HUDEP-2 (cell line): ENCODE measurements around the gene ANKRD12.
"Not testable (repeated sequence)": the region's sequence is repeated elsewhere in the genome, so short reads cannot be mapped to it uniquely, and the experiment has no call there.

ENCODE experiments used
- DNase-seq, 76 experiments: peaks; one replicate each; lab custom pipeline; 2025; ENCODE audit not compliant: unreplicated experiment in 76 of 76; lab: John Stamatoyannopoulos, UW

The ANKRD12 gene

DNA sequence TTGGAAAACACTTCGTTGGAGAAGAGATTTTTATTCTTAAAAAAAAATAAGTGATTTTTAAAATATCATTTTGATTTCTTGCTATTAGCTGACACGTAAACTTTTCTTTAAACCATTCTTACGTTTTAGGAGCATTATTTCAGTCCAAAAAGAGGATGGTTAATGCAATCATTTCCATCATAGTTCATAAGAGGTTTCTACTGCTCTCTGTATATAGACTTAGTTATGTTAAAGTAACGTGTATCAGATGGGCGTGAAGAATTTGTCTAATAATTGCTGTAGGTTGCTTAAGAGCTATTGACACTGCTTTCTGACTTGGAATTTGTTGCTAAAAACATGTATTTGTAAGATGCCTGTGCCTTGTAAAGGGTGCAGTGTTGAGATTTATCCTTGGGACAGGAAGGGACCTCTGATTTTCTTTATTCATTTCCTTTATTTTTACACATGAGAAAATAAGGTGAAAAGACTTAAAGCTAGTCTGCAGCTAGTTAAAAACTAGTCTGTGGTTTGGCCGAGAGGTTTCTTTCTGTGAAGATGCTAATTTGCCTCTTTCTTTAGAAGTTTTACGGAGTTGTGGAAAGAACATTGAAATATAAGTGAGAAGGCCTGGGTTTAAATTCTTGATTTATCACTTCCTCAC, 2.9 kb downstream of the ANKRD12 start:
- DNase-seq, result no peak

DNA sequence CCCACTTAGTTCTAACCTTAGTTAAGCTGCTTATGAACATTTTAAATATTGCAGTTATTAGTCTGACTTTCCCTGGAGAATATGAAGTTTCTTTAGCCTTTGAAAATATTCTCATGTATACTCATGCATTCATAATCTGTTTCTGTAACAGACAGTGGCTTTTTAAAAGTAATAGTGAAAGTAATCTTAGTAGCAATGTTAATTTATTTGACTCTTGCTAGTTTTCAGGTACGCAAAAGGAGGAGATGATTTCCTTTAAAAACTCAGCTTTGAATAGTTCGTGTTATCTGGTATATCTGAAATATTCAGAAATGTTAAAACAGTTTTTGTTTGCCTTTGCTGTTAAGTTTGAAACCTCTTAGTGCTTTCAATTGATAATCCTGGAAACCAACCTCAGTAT, 3.8 kb downstream of the ANKRD12 start:
- no peak for DNase-seq

DNA sequence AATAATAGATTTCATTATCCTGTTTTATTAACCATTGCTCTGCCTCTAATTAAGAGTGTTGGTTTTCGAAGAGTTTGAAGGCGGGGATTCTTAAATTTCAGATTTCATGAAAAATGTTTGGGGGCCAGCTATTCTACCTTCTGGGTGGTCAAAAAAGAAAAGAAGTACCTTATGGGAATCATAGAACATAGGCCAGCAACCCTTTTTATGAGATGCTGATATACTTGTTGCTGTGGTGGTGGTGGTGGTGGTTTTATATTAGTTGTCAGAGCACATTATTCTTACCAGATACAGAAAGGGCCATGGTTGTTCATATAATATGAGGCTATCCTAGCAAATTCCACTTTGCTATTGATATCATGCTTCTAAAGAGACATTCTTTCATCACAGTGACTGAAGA, 4.4 kb downstream of the ANKRD12 start:
- DNase-seq, result no peak

DNA sequence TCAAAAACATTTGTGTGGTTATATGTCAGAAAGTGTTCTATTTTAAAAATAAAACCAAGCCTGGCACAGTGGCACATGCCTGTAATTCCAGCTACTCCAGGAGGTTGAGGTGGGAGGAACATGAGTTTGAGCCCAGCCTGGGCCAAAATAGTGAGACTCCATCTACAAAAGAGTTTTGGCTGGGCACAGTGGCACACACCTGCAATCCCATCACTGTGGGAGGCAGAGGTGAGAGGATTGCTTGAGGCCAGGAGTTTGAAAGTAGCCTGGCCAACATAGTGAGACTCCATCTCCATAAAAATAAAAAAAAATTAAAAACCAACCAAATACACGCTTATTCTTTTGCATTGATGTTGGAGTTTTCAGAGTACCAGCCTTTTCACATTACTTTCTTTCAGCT, 9.6 kb downstream of the ANKRD12 start:
- DNase-seq, result no peak

DNA sequence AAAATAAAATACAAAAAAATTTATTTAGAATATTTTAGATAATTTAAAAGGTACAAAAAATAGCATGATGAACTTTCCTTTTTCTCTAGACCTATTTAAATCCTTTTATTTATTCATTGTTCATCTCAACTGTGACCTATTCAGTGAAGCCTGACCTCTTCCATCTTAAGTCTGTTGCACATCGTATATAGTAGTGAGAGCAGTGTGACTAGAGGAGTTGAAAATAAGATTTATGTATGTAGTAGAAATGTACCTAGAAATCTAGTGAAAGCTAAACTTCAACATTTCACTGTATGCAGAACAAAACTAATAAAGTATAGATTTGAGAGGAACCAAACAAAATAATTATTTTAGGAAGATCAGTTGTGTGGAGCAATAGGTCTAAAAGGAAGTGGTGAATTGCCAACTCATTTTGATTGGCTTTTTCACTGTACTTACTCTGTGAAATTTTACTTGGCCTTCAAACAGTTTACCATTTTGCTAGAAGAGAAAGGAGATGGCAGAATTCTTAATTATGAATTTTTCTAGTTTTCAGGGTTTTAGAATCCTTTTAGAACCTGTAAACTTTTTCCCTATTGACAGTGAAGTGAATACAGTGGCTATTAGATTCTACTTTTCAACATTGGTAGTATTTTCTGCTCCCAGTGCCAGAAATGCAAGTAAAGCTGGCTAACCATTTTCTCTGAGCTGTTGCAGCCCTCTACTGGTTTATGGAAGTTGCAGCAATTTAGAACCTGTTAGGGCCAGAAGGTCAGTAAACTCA, 11.0 kb downstream of the ANKRD12 start:
- DNase-seq, result peak in 28 of 76 experiments; percentile 1 to 71 (median 14)

DNA sequence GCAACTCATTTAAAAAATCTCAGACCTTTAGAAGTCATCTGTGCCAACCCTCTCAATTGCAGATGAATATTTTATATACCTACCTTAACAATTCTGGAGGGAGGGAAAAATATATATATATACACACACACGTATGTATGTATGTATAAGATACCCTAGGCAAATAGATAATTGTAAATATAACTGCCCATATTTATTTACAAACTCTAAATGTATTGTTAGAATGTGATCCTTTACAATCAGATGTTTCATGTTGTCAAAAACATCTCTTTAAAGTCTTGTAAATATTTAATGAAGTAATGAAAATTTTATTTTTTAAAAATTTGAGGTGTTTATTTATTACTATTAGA, 11.6 kb downstream of the ANKRD12 start:
- no peak for DNase-seq

DNA sequence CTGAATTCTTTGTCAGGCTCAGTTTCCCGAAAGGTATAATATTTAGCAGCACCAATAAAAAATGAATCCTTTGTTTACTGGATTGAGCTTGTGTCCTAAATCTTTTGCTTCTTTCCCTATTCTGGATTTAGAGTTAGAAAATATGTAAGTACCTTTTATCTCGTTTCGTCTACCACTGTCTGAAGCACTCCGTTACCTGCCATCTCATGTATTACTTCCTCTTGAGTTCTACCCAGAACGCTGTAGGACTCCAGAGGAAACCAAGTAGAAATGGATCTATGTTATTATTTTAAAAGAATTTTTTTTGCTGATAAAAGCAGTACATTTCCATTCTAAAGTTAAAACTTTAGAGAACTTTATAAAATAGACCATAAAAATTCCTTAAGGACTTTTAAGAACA, 13.5 kb downstream of the ANKRD12 start:
- no peak for DNase-seq

DNA sequence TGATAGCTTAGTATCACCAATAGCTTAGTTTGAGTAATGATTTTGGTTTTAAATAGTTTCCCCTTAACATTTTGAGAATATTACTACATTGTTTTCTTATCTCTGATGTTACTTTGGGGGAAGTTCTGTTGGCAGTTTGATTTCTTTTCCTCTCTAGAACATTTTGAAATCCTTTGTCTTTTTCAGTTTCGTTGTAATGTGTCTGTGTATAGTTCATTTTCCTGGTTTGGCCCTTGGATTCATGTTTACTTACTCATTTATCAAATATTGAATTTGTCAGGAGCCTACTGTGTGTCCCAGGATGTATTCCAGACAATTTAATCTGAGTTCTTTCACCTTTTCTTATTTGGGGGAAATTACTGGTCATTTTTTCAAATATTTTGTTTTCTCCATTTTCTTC, 16.7 kb downstream of the ANKRD12 start:
- no peak for DNase-seq

DNA sequence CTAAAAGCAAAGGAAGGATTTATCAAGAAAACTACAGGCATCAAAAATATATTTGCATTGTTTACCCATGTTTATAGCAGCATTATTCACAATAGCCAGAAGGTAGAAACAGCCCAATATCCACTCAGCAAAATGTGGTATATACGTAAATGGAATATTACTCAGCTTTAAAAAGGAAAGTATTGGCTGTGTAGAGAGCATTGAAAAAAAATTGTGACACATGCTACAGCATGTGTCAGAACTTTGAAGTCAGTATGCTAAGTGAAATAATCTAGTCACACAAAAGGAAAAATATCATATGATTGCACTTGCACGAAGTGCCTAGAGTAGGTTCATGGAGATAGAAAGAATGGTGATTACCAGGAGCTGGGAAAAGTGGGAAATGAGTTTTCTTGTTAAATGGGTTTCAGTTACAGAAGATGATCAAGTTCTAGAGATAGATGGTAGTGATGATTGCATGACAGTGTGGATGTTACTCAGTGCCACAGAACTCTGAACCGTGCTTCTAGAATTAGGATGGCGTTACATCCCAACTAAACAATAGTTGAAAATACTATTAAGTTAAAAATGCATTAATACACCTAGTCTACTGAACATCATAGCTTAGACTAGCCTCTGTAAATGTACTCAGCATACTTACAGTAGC, 20.1 kb downstream of the ANKRD12 start:
- DNase-seq, result no peak

DNA sequence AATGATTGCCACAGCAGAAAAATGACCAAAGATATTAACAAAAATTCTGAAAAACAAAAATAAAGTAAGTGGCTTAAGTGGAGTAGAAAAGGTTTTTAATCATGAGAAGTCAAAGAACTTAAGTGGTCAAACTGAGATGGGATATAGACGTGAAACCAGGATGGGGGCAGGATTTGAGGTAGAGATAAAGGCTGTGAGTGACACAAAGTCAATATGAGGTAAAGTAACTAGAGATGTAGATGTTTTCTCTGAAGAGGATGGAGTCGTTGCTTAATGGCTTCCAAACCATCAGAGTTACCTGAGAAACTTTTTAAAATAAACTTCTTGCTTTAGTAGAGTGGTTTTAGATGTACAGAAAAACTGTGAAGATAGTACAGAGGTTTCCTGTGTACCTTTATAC, 21.2 kb downstream of the ANKRD12 start:
- DNase-seq, result no peak

DNA sequence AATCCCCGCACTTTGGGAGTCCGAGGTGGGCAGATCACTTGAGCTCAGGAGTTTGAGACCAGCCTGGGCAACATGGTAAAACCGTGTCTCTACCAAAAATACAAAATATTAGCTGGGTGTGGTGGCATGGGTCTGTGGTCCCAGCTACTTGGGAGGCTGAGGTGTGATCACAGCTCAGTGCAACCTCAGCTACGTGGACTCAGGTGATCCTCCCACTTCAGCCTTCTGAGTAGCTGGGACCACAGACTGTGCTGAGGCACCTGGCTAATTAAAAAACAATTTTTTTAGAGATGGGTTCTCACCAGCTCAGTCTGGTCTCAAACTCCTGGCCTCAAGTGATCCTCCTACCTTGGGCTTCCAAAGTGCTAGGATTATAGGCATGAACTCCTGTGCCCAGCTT, 23.4 kb downstream of the ANKRD12 start:
- DNase-seq, result no peak

DNA sequence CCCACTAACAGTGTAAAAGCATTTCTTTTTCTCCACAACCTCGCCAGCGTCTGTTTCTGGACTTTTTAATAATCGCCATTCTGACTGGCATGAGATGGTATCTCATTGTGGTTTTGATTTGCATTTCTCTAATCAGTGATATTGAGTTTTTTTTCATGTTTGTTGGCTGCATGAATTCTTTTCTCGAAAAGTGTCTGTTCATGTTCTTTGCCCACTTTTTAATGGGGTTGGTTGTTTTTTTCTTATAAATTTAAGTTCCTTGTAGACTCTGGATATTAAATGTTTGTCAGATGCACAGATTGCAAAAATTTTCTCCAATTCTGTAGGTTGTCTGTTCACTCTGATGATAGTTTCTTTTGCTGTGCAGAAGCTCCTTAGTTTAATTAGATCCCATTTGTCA, 26.1 kb downstream of the ANKRD12 start:
- DNase-seq, result not testable (repeated sequence)

DNA sequence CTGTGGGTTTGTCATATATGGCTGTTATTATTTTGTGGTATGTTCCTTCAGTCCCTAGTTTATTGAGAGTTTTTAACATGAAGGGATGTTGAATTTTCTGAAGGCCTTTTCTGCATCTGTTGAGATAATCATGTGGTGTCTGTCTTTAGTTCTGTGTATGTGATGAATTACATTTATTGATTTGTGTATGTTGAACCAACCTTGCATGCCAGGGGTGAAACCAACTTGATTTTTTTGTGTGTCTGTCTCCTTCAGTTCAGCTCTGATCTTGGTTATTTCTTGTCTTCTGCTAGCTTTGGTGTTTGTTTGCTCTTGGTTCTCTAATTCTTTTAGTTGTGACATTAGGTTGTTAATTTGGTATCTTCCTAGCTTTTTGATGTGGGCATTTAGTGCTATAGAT, 27.6 kb downstream of the ANKRD12 start:
- DNase-seq, result not testable (repeated sequence)

DNA sequence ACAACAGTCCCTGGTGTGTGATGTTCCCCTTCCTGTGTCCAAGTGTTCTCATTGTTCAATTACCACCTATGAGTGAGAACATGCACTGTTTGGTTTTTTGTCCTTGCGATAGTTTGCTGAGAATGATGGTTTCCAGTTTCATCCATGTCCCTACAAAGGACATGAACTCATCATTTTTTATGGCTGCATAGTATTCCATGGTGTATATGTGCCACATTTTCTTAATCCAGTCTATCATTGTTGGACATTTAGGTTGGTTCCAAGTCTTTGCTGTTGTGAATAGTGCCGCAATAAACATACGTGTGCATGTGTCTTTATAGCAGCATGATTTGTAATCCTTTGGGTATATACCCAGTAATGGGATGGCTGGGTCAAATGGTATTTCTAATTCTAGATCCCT, 29.3 kb downstream of the ANKRD12 start:
- DNase-seq, result not testable (repeated sequence)

DNA sequence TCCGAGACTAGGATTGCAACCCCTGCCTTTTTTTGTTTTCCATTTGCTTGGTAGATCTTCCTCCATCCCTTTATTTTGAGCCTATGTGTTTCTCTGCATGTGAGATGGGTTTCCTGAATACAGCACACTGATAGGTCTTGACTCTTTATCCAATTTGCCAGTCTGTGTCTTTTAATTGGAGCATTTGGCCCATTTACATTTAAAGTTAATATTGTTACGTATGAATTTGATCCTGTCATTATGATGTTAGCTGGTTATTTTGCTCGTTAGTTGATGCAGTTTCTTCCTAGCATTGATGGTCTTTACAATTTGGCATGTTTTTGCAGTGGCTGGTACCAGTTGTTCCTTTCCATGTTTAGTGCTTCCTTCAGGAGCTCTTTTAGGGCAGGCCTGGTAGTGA, 32.9 kb downstream of the ANKRD12 start:
- not testable (repeated sequence) for DNase-seq

DNA sequence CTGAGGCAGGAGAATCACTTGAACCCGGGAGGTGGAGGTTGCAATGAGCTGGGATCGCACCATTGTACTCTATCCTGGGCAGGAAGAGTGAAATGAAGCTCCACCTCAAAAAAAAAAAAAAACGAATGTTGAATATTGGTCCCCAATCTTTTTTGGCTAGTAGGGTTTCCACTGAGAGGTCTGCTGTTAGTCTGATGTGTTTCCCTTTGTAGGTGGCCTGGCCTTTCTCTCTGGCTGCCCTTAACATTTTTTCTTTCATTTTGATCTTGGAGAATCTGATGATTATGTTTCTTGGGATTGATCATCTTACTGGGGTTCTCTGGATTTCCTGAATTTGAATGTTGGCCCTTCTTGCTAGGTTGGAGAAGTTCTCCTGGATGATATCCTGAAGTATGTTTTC, 35.3 kb downstream of the ANKRD12 start:
- not testable (repeated sequence) for DNase-seq

DNA sequence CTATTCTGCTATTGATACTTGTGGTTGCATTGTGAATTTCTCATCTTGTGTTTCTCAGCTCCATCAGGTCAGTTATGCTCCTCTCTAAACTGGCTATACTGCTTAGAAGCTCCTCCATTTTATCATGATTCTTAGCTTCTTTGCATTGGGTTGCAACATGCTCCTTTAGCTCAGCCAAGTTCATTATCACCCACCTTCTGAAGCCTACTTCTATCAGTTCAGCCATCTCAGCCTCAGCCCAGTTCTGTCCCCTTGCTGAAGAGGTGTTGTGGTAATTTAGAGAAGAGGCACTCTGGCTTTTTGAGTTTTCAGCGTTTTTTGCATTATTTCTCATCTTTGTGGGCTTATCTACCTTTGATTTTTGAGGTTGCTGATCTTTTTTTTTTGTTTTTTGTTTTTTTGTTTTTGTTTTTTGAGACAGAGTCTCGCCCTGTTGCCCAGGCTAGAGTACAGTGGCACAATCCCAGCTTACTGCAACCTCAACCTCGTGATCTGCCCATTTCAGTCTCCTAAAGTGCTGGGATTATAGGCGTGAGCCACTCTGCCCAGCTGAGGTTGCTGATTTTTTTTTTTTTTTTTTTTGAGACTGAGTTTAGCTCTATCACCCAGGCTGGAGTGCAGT, 36.0 kb downstream of the ANKRD12 start:
- peak in 2 of 76 experiments; percentile 30 to 33 for DNase-seq

DNA sequence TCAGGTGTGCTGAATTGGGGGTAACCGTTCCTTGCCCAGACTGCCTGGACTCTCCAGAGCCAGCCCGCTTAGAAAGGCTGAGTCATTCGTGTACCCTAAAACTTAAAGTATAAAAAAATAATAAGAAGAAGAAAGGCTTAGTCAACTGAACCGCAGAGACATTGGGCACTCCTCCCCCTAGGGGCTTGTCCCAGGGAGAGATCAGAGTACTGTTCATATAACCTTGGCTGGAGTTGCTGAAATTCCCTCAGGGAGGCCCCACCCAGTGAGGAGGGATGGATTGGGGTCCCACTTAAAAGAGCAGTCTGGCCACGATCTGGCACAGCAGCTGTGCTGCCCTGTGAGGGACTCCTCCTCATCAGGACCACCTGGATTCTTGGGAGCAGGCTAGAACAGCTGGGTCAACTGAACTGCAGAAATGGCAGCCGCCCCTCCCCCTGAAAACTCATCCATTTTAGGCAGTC, 37.2 kb downstream of the ANKRD12 start:
- no peak for DNase-seq

DNA sequence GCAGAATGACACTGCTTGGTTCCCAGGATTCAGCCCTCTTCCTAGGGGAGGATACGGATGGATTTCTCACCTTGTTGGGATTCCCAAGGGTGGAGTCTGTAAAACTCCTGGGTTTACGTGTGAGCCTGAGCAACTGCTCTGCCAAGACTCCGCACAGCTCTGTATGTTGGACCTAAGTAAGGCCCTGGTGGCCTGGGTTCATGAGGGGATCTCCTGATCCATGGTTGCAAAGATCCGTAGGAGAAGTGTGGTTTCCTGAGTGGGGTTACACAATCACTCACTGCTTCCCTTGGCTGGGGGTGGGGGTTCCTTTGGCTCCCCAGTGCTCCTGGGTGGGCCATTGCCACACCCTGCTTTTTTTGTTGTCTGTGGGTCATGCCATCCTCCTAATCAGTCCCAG, 37.7 kb downstream of the ANKRD12 start:
- DNase-seq, result no peak

DNA sequence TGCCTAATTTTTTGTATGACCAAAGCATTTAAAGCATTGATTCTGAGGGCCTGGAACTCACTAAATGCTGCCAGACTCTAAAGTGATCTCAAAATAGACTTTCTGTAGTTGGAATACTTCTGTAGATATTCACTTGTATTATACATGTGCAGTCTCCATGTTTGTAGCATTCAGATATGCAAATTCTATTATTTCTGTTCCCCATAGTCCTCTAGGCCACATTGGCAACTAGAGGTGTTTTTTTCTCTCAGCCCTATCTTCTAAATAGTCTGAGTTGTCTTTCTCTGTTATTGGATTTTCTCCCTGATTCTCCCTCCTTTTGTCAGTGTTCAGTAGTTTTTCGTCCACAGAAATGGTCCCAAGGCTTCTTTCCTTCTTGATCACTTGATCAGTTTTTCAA, 38.5 kb downstream of the ANKRD12 start:
- no peak for DNase-seq

DNA sequence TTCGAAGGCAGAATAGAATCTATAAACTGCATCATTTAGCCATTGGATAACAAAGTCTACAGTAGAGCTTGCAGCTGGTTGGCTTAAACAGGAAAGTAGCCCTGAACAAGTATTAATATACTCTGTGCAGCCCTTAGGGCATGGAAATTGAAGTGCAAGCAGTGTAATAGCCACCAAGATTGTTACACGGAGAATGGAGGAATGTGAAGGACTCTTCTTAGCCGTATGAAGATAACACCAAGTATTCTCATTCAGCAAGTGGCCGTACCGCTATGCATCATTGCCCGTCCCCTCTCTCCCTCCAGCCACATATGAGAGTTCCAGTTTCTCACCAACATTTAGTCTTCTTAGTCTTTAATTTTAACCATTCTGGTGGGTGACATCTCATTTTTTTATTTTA, 40.5 kb downstream of the ANKRD12 start:
- DNase-seq, result no peak

DNA sequence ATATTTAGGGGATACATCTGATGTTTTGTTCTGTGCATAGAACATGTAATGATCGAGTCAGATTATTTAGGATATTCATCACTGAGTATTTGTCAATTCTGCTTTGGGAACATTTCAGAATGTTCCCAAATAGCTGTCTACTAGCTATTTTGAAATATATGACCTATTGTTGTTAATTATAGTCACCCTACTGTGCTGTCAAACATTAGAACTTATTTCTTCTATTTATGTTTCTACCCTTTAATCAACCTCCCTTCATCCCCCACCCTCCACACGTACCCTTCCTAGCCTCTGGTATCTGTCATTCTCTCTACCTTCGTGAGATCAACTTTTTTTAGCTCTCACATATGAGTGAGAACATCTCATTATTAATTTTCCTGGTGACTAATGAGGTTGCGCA, 40.9 kb downstream of the ANKRD12 start:
- no peak for DNase-seq
